A673 (cell line): ENCODE results near the gene UBE2G1.

Source experiments
- EZH2 ChIP-seq: fragments of 200-600 bp; sonication (generic); IDR thresholded peaks from 2 replicates; pipeline ENCODE4 v1.6.1; 2017; ENCODE audit warnings: borderline replicate concordance, low read depth, mild to moderate bottlenecking, mixed read lengths, antibody characterized with exemption, low read length; ENCODE audit not compliant: poor library complexity, severe bottlenecking
- TF ChIP-seq, protein P1 (sequence below): fragments of 300-800, 200-600 bp; sonication (generic); conservative IDR thresholded peaks from 2 replicates; pipeline ENCODE4 v1.5.1; 2017; ENCODE audit warnings: low read depth, mild to moderate bottlenecking, antibody characterized with exemption, low read length, moderate library complexity, mixed read lengths

DNA sequence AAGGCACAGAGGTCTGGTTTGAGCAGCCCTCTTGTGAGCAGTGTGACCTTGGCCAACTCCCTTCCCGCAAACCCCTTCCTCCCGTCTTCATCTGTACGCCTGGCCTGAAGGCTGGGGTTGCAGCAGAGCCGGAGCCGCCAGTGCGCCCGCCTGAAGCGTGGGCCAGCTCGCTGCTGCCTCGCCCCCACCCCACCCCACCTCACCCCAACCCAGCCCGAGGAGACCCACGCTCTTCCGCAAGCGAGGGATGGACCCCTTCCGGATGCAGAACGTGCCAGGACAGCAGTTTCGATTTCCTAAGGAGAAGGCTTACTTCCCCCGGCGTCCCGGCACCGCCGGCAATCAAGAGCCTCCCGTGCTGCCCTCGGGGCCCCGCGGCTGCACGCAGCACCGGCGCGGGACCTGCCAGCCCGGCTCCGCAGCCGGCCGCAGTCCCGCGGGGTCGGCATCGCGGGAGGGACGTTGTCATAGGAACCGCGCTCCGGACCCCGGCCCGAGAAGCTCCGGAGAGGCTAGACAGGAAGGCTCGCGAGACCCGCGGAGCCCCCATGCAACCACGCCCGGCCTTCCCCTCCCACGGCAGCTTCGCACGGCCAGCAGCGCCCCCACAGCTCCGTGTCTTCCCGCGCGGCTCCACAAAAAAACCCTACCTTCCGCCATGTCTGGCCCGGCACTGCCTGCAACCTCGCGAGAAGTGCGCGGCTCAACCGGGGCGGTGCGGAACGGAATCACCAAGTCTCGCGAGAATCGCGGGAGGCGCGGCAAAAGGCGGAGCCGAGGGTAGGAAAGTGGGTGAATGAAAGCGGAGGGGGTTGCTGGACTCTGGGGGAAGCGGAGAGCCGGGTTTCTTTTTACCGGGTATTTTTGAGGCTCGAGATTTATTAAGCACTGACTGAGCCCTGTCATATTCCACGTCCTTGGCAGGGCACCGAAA lies 102.9 kb downstream of the UBE2G1 start, which contains the start of gene ANKFY1:
- TF ChIP-seq, protein P1, sequence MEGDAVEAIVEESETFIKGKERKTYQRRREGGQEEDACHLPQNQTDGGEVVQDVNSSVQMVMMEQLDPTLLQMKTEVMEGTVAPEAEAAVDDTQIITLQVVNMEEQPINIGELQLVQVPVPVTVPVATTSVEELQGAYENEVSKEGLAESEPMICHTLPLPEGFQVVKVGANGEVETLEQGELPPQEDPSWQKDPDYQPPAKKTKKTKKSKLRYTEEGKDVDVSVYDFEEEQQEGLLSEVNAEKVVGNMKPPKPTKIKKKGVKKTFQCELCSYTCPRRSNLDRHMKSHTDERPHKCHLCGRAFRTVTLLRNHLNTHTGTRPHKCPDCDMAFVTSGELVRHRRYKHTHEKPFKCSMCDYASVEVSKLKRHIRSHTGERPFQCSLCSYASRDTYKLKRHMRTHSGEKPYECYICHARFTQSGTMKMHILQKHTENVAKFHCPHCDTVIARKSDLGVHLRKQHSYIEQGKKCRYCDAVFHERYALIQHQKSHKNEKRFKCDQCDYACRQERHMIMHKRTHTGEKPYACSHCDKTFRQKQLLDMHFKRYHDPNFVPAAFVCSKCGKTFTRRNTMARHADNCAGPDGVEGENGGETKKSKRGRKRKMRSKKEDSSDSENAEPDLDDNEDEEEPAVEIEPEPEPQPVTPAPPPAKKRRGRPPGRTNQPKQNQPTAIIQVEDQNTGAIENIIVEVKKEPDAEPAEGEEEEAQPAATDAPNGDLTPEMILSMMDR, result 0 out of 2 replicates have a peak, but pooled peaks have one; percentile 26
- TF ChIP-seq EZH2, result no peak
